NCI-H748 (cell line): ENCODE results near the gene FAM13A.
"Not testable (repeated sequence)": the region's sequence is repeated elsewhere in the genome, so short reads cannot be mapped to it uniquely, and the experiment has no call there.

Source experiments
- DNase-seq: peaks from one replicate; lab custom pipeline; 2025; ENCODE audit not compliant: unreplicated experiment; lab: John Stamatoyannopoulos, UW

Gene FAM13A

GRCh38 chr4:89000844-89001360 lies 56.1 kb downstream of the FAM13A start:
- peak; percentile 96 for DNase-seq

- DNase-seq: no peak
These were observed 56.6 kb downstream of the FAM13A start for GRCh38 chr4:89000382-89000781.

- DNase-seq: peak; percentile 27
These were observed 57.5 kb downstream of the FAM13A start for GRCh38 chr4:88999392-88999930.

GRCh38 chr4:88998891-88999290 lies 58.1 kb downstream of the FAM13A start:
- DNase-seq: no peak

GRCh38 chr4:88998001-88998400 lies 59.0 kb downstream of the FAM13A start:
- DNase-seq: no peak

- no peak for DNase-seq
These were observed 61.1 kb downstream of the FAM13A start for GRCh38 chr4:88995874-88996273.

- not testable (repeated sequence) for DNase-seq
These were observed 61.7 kb downstream of the FAM13A start for GRCh38 chr4:88995257-88995656.

- DNase-seq: no peak
These were observed 63.7 kb downstream of the FAM13A start for GRCh38 chr4:88993246-88993645.

- DNase-seq: no peak
These were observed 65.2 kb downstream of the FAM13A start for GRCh38 chr4:88991746-88992145.

- DNase-seq: no peak
These were observed 67.0 kb downstream of the FAM13A start for GRCh38 chr4:88989990-88990389.

GRCh38 chr4:88985088-88985773 lies 71.8 kb downstream of the FAM13A start:
- no peak for DNase-seq

- no peak for DNase-seq
These were observed 74.2 kb downstream of the FAM13A start for GRCh38 chr4:88982757-88983156.

- DNase-seq: no peak
These were observed 75.0 kb downstream of the FAM13A start for GRCh38 chr4:88981993-88982392.

GRCh38 chr4:88981556-88981955 lies 75.4 kb downstream of the FAM13A start:
- no peak for DNase-seq

GRCh38 chr4:88979276-88979675 lies 77.7 kb downstream of the FAM13A start:
- no peak for DNase-seq

GRCh38 chr4:88976775-88977035 lies 80.3 kb downstream of the FAM13A start:
- DNase-seq: no peak

GRCh38 chr4:88975958-88976774 lies 80.8 kb downstream of the FAM13A start:
- no peak for DNase-seq

- DNase-seq: no peak
These were observed 85.4 kb downstream of the FAM13A start for GRCh38 chr4:88971536-88971935.

GRCh38 chr4:88969746-88970145 lies 87.2 kb downstream of the FAM13A start:
- no peak for DNase-seq

GRCh38 chr4:88969271-88969670 lies 87.7 kb downstream of the FAM13A start:
- no peak for DNase-seq

GRCh38 chr4:88967883-88968331 lies 89.1 kb downstream of the FAM13A start:
- peak; percentile 59 for DNase-seq

GRCh38 chr4:88965053-88965452 lies 91.9 kb downstream of the FAM13A start:
- DNase-seq: no peak
